Body of pancreas (tissue), 4 donors: ENCODE results near the gene R3HDM2.

Source experiments
- POLR2A ChIP-seq, 3 donors: fragments of 450-650 bp; IDR thresholded peaks; one replicate each; pipeline ENCODE4 v1.6.1; 2016; ENCODE audit warnings: antibody characterized with exemption in 3 of 3, mild to moderate bottlenecking in 2 of 3
- TF ChIP-seq, protein P1 (sequence below), 7 experiments: fragments of 450-650 bp in 4 of 7; fragments of 200-600 bp in 3 of 7; sonication (generic) in 3 of 7; IDR thresholded peaks; one replicate each; pipeline ENCODE4 v1.5.1; 2016 to 2019; ENCODE audit warnings: antibody characterized with exemption in 7 of 7

- TF ChIP-seq, protein P1, sequence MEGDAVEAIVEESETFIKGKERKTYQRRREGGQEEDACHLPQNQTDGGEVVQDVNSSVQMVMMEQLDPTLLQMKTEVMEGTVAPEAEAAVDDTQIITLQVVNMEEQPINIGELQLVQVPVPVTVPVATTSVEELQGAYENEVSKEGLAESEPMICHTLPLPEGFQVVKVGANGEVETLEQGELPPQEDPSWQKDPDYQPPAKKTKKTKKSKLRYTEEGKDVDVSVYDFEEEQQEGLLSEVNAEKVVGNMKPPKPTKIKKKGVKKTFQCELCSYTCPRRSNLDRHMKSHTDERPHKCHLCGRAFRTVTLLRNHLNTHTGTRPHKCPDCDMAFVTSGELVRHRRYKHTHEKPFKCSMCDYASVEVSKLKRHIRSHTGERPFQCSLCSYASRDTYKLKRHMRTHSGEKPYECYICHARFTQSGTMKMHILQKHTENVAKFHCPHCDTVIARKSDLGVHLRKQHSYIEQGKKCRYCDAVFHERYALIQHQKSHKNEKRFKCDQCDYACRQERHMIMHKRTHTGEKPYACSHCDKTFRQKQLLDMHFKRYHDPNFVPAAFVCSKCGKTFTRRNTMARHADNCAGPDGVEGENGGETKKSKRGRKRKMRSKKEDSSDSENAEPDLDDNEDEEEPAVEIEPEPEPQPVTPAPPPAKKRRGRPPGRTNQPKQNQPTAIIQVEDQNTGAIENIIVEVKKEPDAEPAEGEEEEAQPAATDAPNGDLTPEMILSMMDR (IDR thresholded peaks at IDR 0.05) = no peak
- no peak for TF ChIP-seq POLR2A (IDR thresholded peaks at IDR 0.05)
Observed at GRCh38 chr12:57216014-57216911, 214.6 kb downstream of the R3HDM2 start, which contains the start of gene NXPH4.
